IMR-90 (cell line): ENCODE measurements around the gene GRIK3. TPM values are rescaled to one million over a fixed set of nuclear protein-coding genes. Genes with fewer than 3 reads are reported as not detected.

Experiments
- ATAC-seq: fragments of 200-7000 bp; cut with Tn5 transposase; 2 replicates; pipeline ENCODE4 v1.9.1; 2020; ENCODE audit warnings: low read depth, mild to moderate bottlenecking, moderate library complexity
- BruUV-seq: library from RNA; stranded (reverse); fragments of 400-500 nt; replicated peaks from 2 replicates; lab custom pipeline; 2021; lab: Mats Ljungman, UMichigan
- CTCF ChIA-PET: fragments of 300-600 bp; formaldehyde crosslinking; extraction: SDS; loops from one replicate; lab custom pipeline; 2021; ENCODE audit warnings: antibody characterized with exemption; lab: Yijun Ruan, JAX
- POLR2A ChIA-PET: fragments of 300-600 bp; sonication (Branson Sonifier 250); formaldehyde crosslinking; loops from one replicate; lab custom pipeline; 2022; ENCODE audit warnings: antibody characterized with exemption; ENCODE audit not compliant: unreplicated experiment; lab: Charles Lee
- DNase-seq: peaks from one replicate; pipeline ENCODE4 v3.0.0; 2013
- H2AFZ ChIP-seq: replicated peaks from 2 replicates; pipeline ENCODE3; 2013; ENCODE audit warnings: low read length, mild to moderate bottlenecking; ENCODE audit not compliant: poor library complexity
- H2AK5ac ChIP-seq: 2 replicates; pipeline ENCODE4 v1.6.1; 2013; ENCODE audit warnings: low read depth, low read length, inconsistent platforms
- H2AK9ac ChIP-seq: replicated peaks from 2 replicates; pipeline ENCODE3; 2013; ENCODE audit warnings: mild to moderate bottlenecking, low read depth, low read length, moderate library complexity; ENCODE audit not compliant: poor library complexity
- H2BK120ac ChIP-seq: 2 replicates; pipeline ENCODE4 v1.6.1; 2013; ENCODE audit warnings: low read depth, low read length, inconsistent platforms
- H2BK15ac ChIP-seq: 3 replicates; pipeline ENCODE4 v1.6.1; 2013; ENCODE audit warnings: low read depth, low read length, inconsistent platforms
- H2BK20ac ChIP-seq: 2 replicates; pipeline ENCODE4 v1.6.1; 2013; ENCODE audit warnings: low read depth, mild to moderate bottlenecking, inconsistent platforms, low read length, moderate library complexity
- H2BK5ac ChIP-seq: 2 replicates; pipeline ENCODE4 v1.6.1; 2013; ENCODE audit warnings: mild to moderate bottlenecking, low read depth, low read length, inconsistent platforms; ENCODE audit not compliant: poor library complexity, severe bottlenecking
- H3K14ac ChIP-seq: replicated peaks from 2 replicates; pipeline ENCODE4 v1.6.1; 2013; ENCODE audit warnings: low read depth, low read length, inconsistent platforms
- H3K18ac ChIP-seq: 2 replicates; pipeline ENCODE4 v1.6.1; 2013; ENCODE audit warnings: low read depth, low read length, control low read depth
- H3K23ac ChIP-seq: 2 replicates; pipeline ENCODE4 v1.6.1; 2013; ENCODE audit warnings: low read depth, low read length, inconsistent platforms
- H3K27ac ChIP-seq: 2 replicates; pipeline ENCODE4 v1.5.1; 2013; ENCODE audit warnings: mild to moderate bottlenecking, control low read depth, low read length; ENCODE audit not compliant: insufficient read depth
- H3K27me3 ChIP-seq: 2 replicates; pipeline ENCODE4 v1.6.1; 2013; ENCODE audit warnings: low read length; ENCODE audit not compliant: control insufficient read depth, insufficient read depth
- H3K36me3 ChIP-seq: 2 replicates; pipeline ENCODE4 v1.6.1; 2013; ENCODE audit warnings: low read length, mixed read lengths; ENCODE audit not compliant: control insufficient read depth, insufficient read depth
- H3K4ac ChIP-seq: 2 replicates; pipeline ENCODE4 v1.6.1; 2013; ENCODE audit warnings: low read depth, low read length, inconsistent platforms
- H3K4me1 ChIP-seq: 2 replicates; pipeline ENCODE4 v1.6.1; 2013; ENCODE audit warnings: low read length, mixed read lengths; ENCODE audit not compliant: control insufficient read depth, insufficient read depth
- H3K4me2 ChIP-seq: 2 replicates; pipeline ENCODE4 v1.6.1; 2013; ENCODE audit warnings: low read depth, mild to moderate bottlenecking, control low read depth, low read length, moderate library complexity
- H3K4me3 ChIP-seq: 2 replicates; pipeline ENCODE4 v1.5.1; 2013; ENCODE audit warnings: low read depth, mild to moderate bottlenecking, control low read depth, low read length, moderate library complexity; ENCODE audit not compliant: insufficient read depth
- H3K56ac ChIP-seq: 2 replicates; pipeline ENCODE4 v1.6.1; 2013; ENCODE audit warnings: low read length, inconsistent platforms; ENCODE audit not compliant: insufficient read depth; ENCODE audit errors: extremely low read depth
- H3K79me1 ChIP-seq, 2 experiments: 2 replicates each; pipeline ENCODE4 v1.6.1; 2013; ENCODE audit warnings: low read length in 2 of 2, inconsistent platforms in 1 of 2, low read depth in 1 of 2
- H3K9ac ChIP-seq: 2 replicates; pipeline ENCODE4 v1.6.1; 2013; ENCODE audit warnings: low read depth, low read length, control low read depth
- H3K9me1 ChIP-seq: 2 replicates; pipeline ENCODE4 v1.6.1; 2013; ENCODE audit warnings: low read length, inconsistent platforms; ENCODE audit not compliant: insufficient read depth
- H3K9me3 ChIP-seq: 2 replicates; pipeline ENCODE4 v1.6.1; 2013; ENCODE audit warnings: low read length; ENCODE audit not compliant: control insufficient read depth, insufficient read depth
- H4K20me1 ChIP-seq: 2 replicates; pipeline ENCODE4 v1.6.1; 2013; ENCODE audit warnings: low read length, inconsistent platforms; ENCODE audit not compliant: insufficient read depth
- H4K5ac ChIP-seq: 2 replicates; pipeline ENCODE4 v1.6.1; 2013; ENCODE audit warnings: mild to moderate bottlenecking, low read depth, low read length, control low read depth
- H4K8ac ChIP-seq, 2 experiments: 2 replicates each; pipeline ENCODE4 v1.6.1; 2013; ENCODE audit warnings: low read depth in 2 of 2, low read length in 2 of 2, control low read depth in 1 of 2, inconsistent platforms in 1 of 2
- H4K91ac ChIP-seq: 2 replicates; pipeline ENCODE4 v1.6.1; 2013; ENCODE audit warnings: low read depth, low read length, inconsistent platforms; ENCODE audit not compliant: insufficient read depth
- MAFK ChIP-seq: IDR thresholded peaks from 2 replicates; pipeline ENCODE4 v1.6.1; 2012; ENCODE audit warnings: low read depth, low read length, improper control_type of control experiment
- MAZ ChIP-seq: IDR thresholded peaks from 2 replicates; pipeline ENCODE4 v1.6.1; 2012; ENCODE audit warnings: low read depth, mild to moderate bottlenecking, low read length, improper control_type of control experiment, moderate library complexity, borderline replicate concordance
- MXI1 ChIP-seq: IDR thresholded peaks from 2 replicates; pipeline ENCODE4 v1.6.1; 2012; ENCODE audit warnings: low read depth, mild to moderate bottlenecking, low read length, moderate library complexity, borderline replicate concordance
- NFE2L2 ChIP-seq: fragments of 150-350 bp; IDR thresholded peaks from 2 replicates; pipeline ENCODE4 v1.6.1; 2016; ENCODE audit warnings: low read depth, mild to moderate bottlenecking, low read length
- RAD21 ChIP-seq: IDR thresholded peaks from 2 replicates; pipeline ENCODE4 v1.6.1; 2012; ENCODE audit warnings: low read length, improper control_type of control experiment
- RFX5 ChIP-seq: IDR thresholded peaks from 2 replicates; pipeline ENCODE4 v1.8.0; 2012; ENCODE audit warnings: low read depth, mild to moderate bottlenecking, low read length, moderate library complexity
- USF2 ChIP-seq: fragments of 150-350 bp; IDR thresholded peaks from 2 replicates; pipeline ENCODE4 v1.6.1; 2017; ENCODE audit warnings: mild to moderate bottlenecking, antibody characterized with exemption, low read length, low read depth
- WGBS, 2 experiments: methylation state at CpG; one replicate each; pipeline versions ENCODE4 v1.1.5 to v1.1.7; 2013; ENCODE audit warnings: missing lambda C conversion rate in 2 of 2; ENCODE audit not compliant: insufficient read length in 1 of 2; ENCODE audit errors: extremely low coverage in 2 of 2; 5-methylcytosine and 5-hydroxymethylcytosine counted together
- dilution Hi-C: fragments of 300-500 bp; cut with HindIII; formaldehyde crosslinking; loops from one replicate; pipeline ENCODE4 v1.14.3; 2018; ENCODE audit warnings: low sequenced_read_pairs; ENCODE audit not compliant: unreplicated experiment
- in situ Hi-C: fragments of 300-500 bp; cut with MboI; formaldehyde crosslinking; loops from 3 replicates; pipeline ENCODE4 v1.14.3; 2019; ENCODE audit warnings: low sequenced_read_pairs, inconsistent platforms, mixed read lengths
- intact Hi-C: fragments of 100-400 bp; cut with micrococcal nuclease; formaldehyde crosslinking; loops from 2 replicates; pipeline ENCODE4 v1.10.0; 2022
- polyA plus RNA-seq, 3 experiments: library from polyadenylated mRNA; depleted of rRNA; stranded (reverse); fragments of >200 nt; gene quantifications; 2 replicates each; pipeline ENCODE4 v1.2.3, GENCODE V29; 2012; ENCODE audit warnings: low replicate concordance in 1 of 3
- total RNA-seq: library from RNA; depleted of rRNA; stranded (reverse); fragments of >200 nt; gene quantifications from 2 replicates; pipeline ENCODE4 v1.2.3, GENCODE V29; 2012

The GRIK3 gene
- total and polyA plus RNA-seq, 2 of the 4 experiments (the other 2 are of a cell fraction) = not detected

DNA sequence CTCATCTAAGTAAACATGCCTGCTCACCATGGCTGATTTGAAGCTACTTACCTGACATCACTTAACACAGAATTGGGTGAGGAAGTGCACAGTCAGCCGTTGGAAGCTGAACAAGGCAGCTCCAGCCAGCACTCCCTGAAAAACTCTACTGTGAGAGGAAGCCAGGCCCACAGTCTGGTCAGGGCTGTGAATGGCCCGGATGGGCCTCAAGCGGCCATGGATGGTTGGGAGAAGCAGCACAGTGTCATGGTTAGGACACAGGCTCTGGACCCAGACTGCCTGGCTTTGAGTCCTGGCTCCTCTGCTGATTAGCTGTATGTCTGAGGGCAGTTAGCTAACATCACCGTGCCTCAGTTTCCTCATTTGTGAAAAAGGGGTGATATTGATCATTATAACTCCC is 267.8 kb downstream of the GRIK3 start:
- in situ Hi-C loops (no loop called here), intact Hi-C loops (no loop called here), dilution Hi-C loops (no loop called here)
- WGBS, 2 experiments = 40% methylated on average over 1 of the region's 4 CpGs; no CpG with 5 or more reads in 1 of the 2 experiments
- Histone ChIP-seq H3K27me3 (peaks cover 2% of the 10 kb centered on the region; the same call in 1 of the 2 replicates), H4K5ac (no peak overlapping the region), H3K27ac (no peak overlapping the region), H2BK15ac (no peak overlapping the region), H2BK120ac (no peak overlapping the region), H3K18ac (no peak overlapping the region), H3K14ac (no peak overlapping the region), H3K9me1 (no peaks in the 10 kb centered on the region), H2AK9ac (no peak overlapping the region), H3K23ac (no peak overlapping the region), H3K4me3 (no peak overlapping the region), H3K4me1 (no peaks in the 10 kb centered on the region), H2BK5ac (no peak overlapping the region), H3K36me3 (no peaks in the 10 kb centered on the region), H3K9me3 (no peaks in the 10 kb centered on the region), H3K79me1 (no peaks in the 10 kb centered on the region), H3K56ac (no peak overlapping the region), H4K8ac (no peak overlapping the region), H2AK5ac (no peak overlapping the region), H4K91ac (no peak overlapping the region), H4K20me1 (no peaks in the 10 kb centered on the region), H2AFZ (no peak overlapping the region), H3K4ac (no peak overlapping the region), H2BK20ac (no peak overlapping the region), H3K4me2 (no peak overlapping the region), H3K9ac (no peak overlapping the region)
- ChIA-PET POLR2A (no interaction called here), CTCF (no interaction called here)
- TF ChIP-seq RFX5 = no peak
- no peak for TF ChIP-seq USF2
- no peak for TF ChIP-seq NFE2L2
- no peak for TF ChIP-seq MAZ
- no peak for TF ChIP-seq MAFK
- TF ChIP-seq RAD21 = no peak
- TF ChIP-seq MXI1 = no peak
- ATAC-seq = no peak
- no peak for DNase-seq
- no TSS peak for BruUV-seq
